ENCODE results near the gene USP6.
"Not testable (repeated sequence)": the region's sequence is repeated elsewhere in the genome, so short reads cannot be mapped to it uniquely, and the experiment has no call there.

USP6 gene

DNA sequence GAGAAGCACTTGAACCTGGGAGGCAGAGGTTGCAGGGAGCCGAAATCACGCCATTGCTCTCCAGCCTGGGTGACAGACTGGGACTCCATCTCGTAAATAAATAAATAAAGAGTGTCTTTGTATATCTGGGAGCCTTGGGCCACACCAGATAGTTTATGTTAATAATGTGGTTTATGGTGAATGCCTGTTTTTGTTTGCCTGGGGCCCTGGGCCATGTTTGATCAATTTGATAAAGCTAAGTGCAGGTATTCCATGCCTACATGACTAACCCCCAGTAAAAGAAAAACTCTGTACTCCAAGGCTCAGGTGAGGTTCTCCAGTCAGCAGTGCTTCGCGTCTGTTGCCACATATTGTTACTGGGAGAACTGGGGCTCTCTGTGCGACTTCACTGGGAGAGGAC is 103.7 kb downstream of the USP6 start:
- Histone ChIP-seq H3K79me2 (no peaks in the 10 kb centered on the region), H3K4me3 (ENCODE audit: low read depth, low read length) (no peak overlapping the region), H2AFZ (no peak overlapping the region), H3K9ac (no peak overlapping the region), H3K36me3 (ENCODE audit: control insufficient read depth, insufficient read depth, low read length) (no peaks in the 10 kb centered on the region), H3K27me3 (ENCODE audit: control insufficient read depth, insufficient read depth, low read length) (no peaks in the 10 kb centered on the region), H3K4me2 (ENCODE audit: low read length) (no peak overlapping the region), H3K4me1 (no peaks in the 10 kb centered on the region), H3K9me3 (ENCODE audit: control insufficient read depth, low read length) (no peaks in the 10 kb centered on the region), H3K27ac (no peak overlapping the region)
- TF ChIP-seq, protein P1, sequence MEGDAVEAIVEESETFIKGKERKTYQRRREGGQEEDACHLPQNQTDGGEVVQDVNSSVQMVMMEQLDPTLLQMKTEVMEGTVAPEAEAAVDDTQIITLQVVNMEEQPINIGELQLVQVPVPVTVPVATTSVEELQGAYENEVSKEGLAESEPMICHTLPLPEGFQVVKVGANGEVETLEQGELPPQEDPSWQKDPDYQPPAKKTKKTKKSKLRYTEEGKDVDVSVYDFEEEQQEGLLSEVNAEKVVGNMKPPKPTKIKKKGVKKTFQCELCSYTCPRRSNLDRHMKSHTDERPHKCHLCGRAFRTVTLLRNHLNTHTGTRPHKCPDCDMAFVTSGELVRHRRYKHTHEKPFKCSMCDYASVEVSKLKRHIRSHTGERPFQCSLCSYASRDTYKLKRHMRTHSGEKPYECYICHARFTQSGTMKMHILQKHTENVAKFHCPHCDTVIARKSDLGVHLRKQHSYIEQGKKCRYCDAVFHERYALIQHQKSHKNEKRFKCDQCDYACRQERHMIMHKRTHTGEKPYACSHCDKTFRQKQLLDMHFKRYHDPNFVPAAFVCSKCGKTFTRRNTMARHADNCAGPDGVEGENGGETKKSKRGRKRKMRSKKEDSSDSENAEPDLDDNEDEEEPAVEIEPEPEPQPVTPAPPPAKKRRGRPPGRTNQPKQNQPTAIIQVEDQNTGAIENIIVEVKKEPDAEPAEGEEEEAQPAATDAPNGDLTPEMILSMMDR (IDR thresholded peaks at IDR 0.05) = no peak

DNA sequence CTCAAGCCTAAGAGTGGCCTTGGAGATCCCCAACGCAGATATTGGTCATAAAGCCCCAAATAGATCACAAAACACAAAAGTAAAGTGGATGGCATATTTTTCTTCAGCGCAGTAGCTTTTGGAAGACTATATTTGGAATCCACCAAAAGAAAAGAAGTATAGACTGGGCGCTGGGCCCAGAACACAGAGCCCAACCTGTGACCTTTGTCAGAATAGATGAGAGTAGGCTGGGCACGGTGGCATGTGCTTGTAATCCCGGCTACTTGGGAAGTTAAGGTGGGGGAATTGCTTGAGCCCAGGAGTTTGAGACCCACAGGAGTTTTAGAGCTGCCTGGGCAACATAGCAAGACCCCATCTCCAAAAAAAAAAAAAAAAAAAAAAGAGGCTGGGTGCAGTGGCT is 104.2 kb downstream of the USP6 start:
- Histone ChIP-seq H3K4me2 (ENCODE audit: low read length) (no peak overlapping the region), H3K4me1 (no peaks in the 10 kb centered on the region), H3K9ac (no peak overlapping the region), H3K9me3 (ENCODE audit: control insufficient read depth, low read length) (no peaks in the 10 kb centered on the region), H3K4me3 (ENCODE audit: low read depth, low read length) (no peak overlapping the region), H3K27me3 (ENCODE audit: control insufficient read depth, insufficient read depth, low read length) (no peaks in the 10 kb centered on the region), H3K79me2 (no peaks in the 10 kb centered on the region), H2AFZ (no peak overlapping the region), H3K27ac (no peak overlapping the region), H3K36me3 (ENCODE audit: control insufficient read depth, insufficient read depth, low read length) (no peaks in the 10 kb centered on the region)
- TF ChIP-seq, protein P1 (IDR thresholded peaks at IDR 0.05) = no peak

DNA sequence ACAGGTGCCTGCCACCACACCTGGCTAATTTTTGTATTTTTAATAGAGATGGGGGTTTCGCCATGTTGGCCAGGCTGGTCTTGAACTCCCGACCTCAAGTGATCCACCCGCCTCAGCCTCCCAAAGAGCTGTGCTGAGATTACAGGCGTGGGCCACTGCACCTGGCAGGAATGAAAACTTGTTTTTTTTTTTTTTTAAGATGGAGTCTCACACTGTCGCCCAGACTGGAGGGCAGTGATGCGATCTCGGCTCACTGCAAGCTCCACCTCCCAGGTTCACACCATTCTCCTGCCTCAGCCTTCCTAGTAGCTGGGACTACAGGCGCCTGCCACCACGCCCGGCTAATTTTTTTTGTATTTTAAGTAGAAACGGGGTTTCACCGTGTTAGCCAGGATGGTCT is 106.1 kb downstream of the USP6 start:
- not testable (repeated sequence) for H3K27ac ChIP-seq; H3K79me2 ChIP-seq; H3K9me3 ChIP-seq (ENCODE audit: control insufficient read depth, low read length); H3K27me3 ChIP-seq (ENCODE audit: control insufficient read depth, insufficient read depth, low read length); H2AFZ ChIP-seq; H3K4me3 ChIP-seq (ENCODE audit: low read depth, low read length); H3K9ac ChIP-seq; H3K4me1 ChIP-seq; H3K4me2 ChIP-seq (ENCODE audit: low read length); H3K36me3 ChIP-seq (ENCODE audit: control insufficient read depth, insufficient read depth, low read length)

Data from parathyroid adenoma (tissue), 2 donors.